ENCODE results near the gene KCNJ12.
"Not testable (repeated sequence)": the region's sequence is repeated elsewhere in the genome, so short reads cannot be mapped to it uniquely, and the experiment has no call there.

KCNJ12 gene

DNA sequence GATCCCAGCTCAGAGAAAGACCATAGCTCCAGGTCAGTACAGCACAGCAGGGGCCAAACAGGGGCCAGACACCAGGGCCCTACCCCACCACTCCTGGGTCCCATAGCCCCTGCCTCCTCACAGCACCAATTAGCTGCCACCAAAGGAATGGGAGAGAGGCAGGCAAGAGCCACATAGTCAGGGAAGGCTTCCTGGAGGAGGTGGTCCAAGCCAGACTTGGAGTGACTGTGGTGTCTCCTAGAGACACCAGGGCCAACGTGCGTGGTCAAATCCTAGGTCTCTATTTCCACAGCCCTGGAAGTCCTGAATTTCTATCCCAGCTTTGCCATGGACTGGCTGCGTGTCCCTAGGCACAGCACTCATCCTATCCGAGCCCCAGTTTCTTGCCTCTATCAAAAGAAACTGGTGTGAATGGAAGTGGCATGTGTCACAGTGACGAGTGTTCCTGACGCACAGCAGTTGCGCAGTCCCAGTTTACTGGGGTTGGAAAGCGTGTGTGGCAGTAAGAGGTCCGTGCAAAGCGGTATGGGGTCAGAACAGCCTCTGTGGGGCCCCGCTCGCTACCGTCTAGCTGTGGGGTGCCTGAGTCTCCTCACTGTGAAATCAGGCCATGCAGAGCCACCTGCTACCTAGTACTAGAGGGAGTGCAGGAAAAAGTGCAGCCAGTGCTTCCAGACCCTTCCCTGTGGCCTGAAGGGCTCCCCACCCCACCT, 23.5 kb downstream of the KCNJ12 start:
- TF ChIP-seq, protein P1, sequence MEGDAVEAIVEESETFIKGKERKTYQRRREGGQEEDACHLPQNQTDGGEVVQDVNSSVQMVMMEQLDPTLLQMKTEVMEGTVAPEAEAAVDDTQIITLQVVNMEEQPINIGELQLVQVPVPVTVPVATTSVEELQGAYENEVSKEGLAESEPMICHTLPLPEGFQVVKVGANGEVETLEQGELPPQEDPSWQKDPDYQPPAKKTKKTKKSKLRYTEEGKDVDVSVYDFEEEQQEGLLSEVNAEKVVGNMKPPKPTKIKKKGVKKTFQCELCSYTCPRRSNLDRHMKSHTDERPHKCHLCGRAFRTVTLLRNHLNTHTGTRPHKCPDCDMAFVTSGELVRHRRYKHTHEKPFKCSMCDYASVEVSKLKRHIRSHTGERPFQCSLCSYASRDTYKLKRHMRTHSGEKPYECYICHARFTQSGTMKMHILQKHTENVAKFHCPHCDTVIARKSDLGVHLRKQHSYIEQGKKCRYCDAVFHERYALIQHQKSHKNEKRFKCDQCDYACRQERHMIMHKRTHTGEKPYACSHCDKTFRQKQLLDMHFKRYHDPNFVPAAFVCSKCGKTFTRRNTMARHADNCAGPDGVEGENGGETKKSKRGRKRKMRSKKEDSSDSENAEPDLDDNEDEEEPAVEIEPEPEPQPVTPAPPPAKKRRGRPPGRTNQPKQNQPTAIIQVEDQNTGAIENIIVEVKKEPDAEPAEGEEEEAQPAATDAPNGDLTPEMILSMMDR (IDR thresholded peaks at IDR 0.05; ENCODE audit: low read depth, low read length): no peak

DNA sequence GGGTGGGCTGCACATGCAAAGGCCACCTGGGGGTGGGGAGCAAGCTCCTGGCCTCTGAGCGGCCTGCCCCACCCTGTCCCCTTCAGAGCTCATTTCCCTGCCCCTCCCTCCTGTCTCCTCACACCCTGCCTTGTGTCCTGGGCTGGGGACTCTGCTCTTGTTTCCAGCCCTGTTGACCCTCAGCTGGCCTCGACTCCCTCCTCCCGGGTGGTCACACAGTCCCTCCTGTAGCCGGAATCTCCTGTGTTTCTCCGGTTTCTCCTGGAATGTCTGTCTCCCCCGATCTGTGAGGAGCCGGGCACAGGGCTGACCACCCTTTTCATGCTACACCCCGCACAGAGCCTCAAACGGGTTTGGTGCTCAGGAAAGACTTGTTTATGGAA, 24.0 kb downstream of the KCNJ12 start:
- not testable (repeated sequence) for DNase-seq (ENCODE audit: low read depth in 2 of 2); H3K4me3 ChIP-seq (replicated peaks in 1 of 2; ENCODE audit: low read depth in 2 of 2, low read length in 2 of 2)

More for the DNA sequence above, 23.5 kb downstream of the KCNJ12 start:
- DNase-seq (ENCODE audit: low read depth in 2 of 2): no peak
- H3K4me3 ChIP-seq (replicated peaks in 1 of 2; ENCODE audit: low read depth in 2 of 2, low read length in 2 of 2): no peak overlapping the region

DNA sequence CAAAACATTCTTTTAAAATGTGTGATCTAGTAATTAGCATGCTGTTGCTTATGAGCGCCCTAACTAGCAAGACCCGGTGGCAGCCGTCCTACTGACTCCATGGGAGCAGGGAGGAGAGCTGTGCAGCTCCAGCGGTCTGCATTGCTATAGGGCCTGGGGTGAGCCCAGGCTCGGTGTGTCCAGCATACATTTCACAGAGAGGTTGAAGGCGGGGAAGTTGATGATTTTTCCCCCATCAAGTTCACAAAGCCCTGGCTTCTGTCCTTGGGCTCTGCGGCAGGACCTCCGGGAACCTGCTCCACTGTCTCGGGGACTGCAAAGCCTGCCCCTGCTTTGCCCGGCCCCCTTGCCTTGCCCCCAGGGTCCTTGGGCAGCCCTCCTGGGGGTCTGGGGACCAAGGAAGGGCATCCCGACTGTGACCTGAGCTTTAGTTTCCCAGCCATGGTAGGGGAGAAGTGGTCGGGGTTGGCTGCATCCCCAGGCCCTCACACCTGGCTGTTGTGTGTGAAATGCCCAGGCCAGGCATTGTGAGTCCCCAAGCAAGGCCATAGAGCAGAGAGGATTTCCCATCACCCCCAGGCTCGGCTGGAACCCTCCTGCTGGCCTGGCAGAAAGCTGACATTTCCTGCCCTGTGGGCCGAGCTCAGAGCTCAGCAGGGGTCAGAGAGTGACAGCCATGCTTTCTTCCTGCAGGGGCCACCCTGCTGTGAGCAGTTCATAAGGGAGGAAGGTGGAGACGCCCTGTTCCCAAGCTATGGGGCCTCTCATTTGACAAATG, 24.8 kb downstream of the KCNJ12 start:
- no peak overlapping the region for H3K4me3 ChIP-seq (replicated peaks in 1 of 2; ENCODE audit: low read depth in 2 of 2, low read length in 2 of 2)
- TF ChIP-seq, protein P1 (IDR thresholded peaks at IDR 0.05; ENCODE audit: low read depth, low read length): no peak
- peak in 1 of 2 donors; percentile 13 for DNase-seq (ENCODE audit: low read depth in 2 of 2)

DNA sequence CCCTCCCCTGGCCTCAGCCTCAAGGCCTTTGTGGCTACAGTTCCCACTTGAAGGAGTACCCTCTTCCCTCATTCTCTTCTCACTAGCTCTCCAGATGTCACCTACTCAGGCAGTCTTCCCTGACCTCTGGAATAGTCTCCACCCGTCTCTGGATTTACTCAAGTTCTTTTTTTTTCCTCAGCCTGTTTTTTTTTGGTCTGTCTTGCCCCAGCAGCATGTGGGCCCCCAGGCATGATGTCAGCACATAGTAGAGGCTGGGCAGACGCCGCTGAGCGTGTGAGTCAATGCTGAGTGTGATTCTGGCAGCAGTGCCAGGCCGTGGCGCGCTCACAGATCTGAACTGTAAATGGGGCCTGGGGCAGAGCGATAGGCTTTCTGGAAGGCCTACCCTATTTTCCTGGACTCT, 26.0 kb downstream of the KCNJ12 start:
- not testable (repeated sequence) for H3K4me3 ChIP-seq (replicated peaks in 1 of 2; ENCODE audit: low read depth in 2 of 2, low read length in 2 of 2)
- DNase-seq (ENCODE audit: low read depth in 2 of 2): peak; percentile 85 to 93

DNA sequence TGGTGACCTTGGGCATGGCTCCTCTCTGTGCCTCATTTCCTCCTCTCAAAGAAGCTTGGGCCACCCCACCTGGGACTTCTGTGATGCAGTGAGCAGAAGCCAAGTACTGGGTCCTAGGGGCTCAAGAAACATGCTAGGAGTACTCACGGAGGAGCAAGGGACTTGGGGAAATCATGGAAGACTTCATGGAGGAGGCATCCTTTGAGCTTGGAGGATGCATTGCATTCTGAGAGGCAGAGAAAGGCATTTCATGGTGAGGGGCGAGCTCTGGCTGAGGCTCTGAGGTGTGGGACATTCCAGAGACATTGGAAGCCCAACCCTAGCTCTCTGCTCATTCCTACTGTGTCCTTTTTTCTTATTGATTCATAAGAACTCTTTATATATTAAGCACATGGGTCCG, 26.8 kb downstream of the KCNJ12 start:
- not testable (repeated sequence) for DNase-seq (ENCODE audit: low read depth in 2 of 2); H3K4me3 ChIP-seq (replicated peaks in 1 of 2; ENCODE audit: low read depth in 2 of 2, low read length in 2 of 2)

DNA sequence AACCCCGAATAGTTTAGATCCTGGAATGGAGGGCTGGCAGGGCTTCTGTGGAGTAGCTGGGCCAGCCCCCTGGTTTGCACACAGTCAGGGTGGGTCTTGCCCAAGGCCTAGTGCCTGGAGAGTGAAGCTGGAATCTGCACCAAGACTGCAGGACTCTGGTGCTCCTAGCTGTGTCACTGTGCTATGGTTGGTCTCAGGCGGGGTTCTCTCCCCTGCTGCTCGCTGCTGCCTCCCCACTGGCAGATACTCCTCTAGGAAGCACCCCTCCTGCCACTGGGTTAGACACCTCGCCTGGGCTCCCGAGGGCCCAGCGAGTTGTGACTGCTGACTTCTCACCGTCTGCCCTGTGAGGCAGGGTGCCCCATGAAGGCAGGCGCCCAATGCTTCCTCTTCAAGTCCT, 27.9 kb downstream of the KCNJ12 start:
- H3K4me3 ChIP-seq (replicated peaks in 1 of 2; ENCODE audit: low read depth in 2 of 2, low read length in 2 of 2); DNase-seq (ENCODE audit: low read depth in 2 of 2): not testable (repeated sequence)

DNA sequence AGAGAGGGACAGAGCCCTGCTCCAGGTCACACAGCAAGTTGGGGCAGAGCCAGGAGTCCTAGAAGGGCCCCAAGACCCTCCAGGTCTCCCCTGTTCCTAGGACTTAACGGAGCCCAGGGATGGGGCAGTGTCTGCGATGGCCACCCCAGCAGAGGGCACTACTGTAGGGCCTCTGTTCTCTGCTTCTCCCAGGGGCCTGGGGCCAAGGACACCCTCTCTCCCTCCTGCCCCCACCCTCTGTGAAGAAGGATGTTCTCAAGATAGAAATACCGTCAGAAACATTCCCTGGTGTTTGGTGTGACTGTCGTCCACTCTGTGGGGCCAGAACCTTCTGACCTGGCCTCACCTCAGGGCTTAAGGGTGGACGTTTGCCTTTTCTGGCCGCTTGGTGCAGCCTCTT, 28.4 kb downstream of the KCNJ12 start:
- H3K4me3 ChIP-seq (replicated peaks in 1 of 2; ENCODE audit: low read depth in 2 of 2, low read length in 2 of 2); DNase-seq (ENCODE audit: low read depth in 2 of 2): not testable (repeated sequence)

DNA sequence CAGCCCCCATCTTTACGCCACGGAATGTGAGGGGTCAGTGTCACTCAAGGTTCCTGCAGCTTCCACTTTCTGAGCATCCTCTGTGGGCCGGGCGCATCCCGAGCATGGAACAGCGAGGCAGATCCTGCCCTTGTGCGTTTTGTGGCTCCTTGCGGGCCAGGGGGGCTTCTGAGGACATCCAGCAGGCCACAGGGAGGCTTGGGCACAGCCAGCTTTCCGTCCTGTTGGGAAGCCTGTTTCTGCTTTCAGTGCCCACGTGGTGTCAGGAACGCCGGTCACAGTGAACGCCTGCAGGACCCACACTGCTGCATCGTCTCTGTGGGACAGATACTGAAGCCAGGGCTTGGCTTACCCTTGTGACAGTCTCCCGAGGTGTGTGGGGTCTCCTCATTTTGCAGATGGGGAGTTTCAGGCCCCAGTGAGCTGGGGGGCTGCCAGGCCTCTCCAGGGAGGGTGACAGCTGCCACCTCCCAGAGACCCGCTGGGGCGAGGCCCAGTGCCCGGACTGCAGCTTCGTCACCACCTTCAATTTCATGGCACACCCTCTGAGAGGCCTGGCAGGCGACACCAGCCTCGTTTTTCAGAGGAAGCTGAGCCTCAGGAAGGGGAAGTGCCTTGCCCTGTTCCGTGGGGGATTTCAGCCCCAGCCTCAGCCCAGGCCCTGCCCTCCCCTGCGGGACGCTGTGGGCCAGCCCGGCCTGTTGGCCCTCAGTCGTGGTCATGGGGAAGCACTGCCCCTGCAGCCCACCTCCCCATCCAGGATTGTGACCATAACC, 29.0 kb downstream of the KCNJ12 start:
- not testable (repeated sequence) for DNase-seq (ENCODE audit: low read depth in 2 of 2)

DNA sequence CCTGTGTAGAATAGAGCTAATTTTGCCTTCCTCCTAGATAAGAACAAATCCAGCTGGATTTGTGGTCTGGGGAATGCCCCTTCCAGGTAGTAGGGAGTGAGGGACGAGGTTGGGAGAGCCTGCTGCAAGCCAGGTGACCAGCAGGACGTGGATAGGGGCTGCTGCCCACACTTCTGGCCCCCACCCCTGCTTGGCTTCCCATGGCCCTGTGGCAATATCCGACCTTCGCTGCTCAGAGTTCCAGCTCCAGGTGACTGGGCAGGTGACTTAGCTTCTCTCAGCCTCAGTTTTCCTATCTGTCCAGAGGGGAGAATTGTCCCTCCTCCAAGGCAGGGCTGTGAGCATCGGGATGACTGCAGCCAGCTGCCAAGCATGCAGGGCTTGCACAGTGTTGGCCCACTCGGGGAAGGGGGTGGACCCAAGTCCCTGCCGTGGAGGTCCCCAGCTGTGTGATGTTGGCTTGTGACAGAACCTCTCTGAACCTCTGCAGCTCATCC, 29.8 kb downstream of the KCNJ12 start:
- H3K4me3 ChIP-seq (replicated peaks in 1 of 2; ENCODE audit: low read depth in 2 of 2, low read length in 2 of 2); DNase-seq (ENCODE audit: low read depth in 2 of 2): not testable (repeated sequence)

More for the DNA sequence above, 29.0 kb downstream of the KCNJ12 start:
- H3K4me3 ChIP-seq (replicated peaks in 1 of 2; ENCODE audit: low read depth in 2 of 2, low read length in 2 of 2): not testable (repeated sequence)

DNA sequence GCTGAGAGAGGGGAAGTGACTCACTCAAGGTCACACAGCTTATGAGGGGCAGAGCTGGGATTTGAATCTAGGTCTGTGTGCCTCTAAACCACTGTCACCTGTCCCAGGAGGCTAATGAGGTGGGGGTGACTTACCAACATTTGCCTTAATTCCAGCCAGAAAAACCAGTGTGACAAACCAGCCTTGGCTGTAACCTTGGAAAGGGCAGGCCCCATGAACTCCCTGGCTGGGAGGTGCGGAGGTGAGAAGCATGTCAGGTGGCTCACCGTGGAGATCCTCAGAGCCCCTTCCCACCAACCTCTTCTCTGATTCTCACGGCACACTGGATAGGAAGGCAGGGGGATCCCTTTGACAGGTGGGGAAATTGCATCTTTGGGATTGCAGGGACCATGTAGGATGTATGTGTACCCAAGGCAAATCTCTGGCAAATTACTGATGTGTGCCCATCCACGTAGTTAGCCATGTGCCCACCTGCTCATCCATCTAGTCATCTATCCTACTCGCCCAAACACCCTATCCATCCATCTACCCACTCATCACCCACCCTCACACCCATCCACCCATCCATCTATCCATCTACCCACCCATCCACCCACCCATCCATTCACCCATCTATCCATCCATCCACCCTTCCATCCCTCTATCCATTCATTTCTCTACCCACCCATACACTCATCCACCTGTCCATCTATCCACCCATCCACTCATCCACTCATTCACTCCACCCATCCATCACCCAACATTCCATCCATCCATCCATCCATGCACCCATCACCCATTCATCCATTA, 30.7 kb downstream of the KCNJ12 start:
- not testable (repeated sequence) for H3K4me3 ChIP-seq (replicated peaks in 1 of 2; ENCODE audit: low read depth in 2 of 2, low read length in 2 of 2)

DNA sequence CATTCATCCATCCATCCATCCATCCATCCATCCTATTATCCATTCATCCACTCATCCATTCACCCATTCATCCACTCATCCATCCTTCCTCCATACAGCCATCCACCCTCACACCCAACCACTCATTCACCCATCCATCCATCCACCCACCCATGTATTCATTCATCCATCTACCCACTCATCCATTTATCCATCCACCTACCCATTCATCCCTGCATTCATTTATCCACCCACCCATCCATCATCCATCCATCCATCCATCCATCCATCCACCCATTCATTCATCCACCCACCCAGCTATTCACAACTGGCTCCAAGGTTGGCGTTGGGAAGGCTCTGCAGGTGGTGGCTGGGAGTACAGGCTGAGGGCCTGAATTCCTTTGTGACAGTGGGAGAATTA, 31.6 kb downstream of the KCNJ12 start:
- not testable (repeated sequence) for DNase-seq (ENCODE audit: low read depth in 2 of 2); H3K4me3 ChIP-seq (replicated peaks in 1 of 2; ENCODE audit: low read depth in 2 of 2, low read length in 2 of 2)

More for the DNA sequence above, 30.7 kb downstream of the KCNJ12 start:
- not testable (repeated sequence) for DNase-seq (ENCODE audit: low read depth in 2 of 2)

DNA sequence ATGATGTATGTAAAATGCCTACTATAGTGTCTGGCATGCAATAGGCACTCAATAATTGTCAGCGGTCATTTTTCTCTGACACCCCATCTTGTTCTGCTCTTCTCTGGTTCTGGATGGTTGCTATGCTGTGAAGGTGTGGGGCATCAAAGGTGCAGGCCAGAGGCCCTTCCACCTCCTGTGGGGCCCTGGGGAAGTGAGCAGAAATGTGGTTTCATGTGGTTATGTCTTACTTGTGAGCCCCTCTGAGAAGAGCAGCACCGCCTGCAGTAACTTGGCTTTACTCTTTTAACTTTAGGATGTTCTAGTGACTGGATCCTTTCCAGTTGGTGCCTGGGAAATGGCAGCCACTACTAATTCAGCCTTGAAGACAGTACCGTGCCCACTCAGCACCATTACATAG, 32.1 kb downstream of the KCNJ12 start:
- not testable (repeated sequence) for DNase-seq (ENCODE audit: low read depth in 2 of 2)

DNA sequence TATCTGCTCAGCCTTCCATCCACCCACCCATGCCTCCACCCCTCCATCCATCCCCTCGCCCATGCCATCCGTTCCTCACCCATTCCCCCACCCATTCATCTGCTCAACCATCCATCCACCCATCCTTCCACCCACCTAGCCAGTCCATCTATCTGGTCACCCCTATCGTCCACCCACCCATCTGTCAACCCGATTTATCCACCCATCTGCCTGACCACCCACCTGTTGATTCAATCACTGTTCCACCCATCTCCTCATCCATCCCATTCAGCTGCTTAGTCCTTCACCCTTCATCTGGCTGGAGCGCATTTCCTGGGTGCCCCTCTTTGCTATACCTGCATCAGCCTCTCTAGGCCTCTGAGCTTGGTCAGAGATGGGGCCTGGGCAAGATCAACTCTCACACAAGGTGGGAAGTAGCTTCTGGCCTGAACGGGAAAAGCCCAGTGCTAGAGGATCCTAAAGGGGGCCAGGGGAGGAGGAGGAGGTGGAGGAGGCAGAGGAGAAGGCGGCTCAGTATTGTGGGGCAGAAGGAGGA, 32.7 kb downstream of the KCNJ12 start:
- DNase-seq (ENCODE audit: low read depth in 2 of 2); H3K4me3 ChIP-seq (replicated peaks in 1 of 2; ENCODE audit: low read depth in 2 of 2, low read length in 2 of 2): not testable (repeated sequence)

More for the DNA sequence above, 32.1 kb downstream of the KCNJ12 start:
- H3K4me3 ChIP-seq (replicated peaks in 1 of 2; ENCODE audit: low read depth in 2 of 2, low read length in 2 of 2): not testable (repeated sequence)

DNA sequence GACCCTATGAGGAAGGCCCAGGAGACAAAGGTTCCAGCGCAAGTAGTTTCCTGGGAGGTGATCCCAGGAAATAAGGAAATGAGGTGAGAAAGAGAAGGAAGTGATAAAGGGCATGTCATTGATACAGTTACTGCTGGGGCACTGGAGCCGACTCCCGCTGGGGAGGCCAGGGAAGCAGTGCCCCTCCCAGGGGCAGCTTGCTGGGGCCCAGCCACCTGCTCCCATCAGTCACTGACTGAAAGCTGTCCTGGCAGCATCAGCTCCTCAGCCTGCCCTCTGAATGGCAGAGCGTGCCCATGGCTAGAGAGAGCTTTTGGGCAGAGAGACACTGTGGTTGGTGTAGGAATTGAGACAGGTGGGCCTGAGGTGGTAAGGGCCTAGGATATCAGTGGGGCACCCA, 33.2 kb downstream of the KCNJ12 start:
- DNase-seq (ENCODE audit: low read depth in 2 of 2): not testable (repeated sequence)

More for the DNA sequence above, 33.2 kb downstream of the KCNJ12 start:
- not testable (repeated sequence) for H3K4me3 ChIP-seq (replicated peaks in 1 of 2; ENCODE audit: low read depth in 2 of 2, low read length in 2 of 2)

Data from cardiac fibroblast (primary cell).